Activated naive CD4-positive, alpha-beta T cell treated with Interleukin-2 at 50 U/mL for 16 hours (primary cell): Measurements from ENCODE around the gene ZNF322.

Experiments used
- DNase-seq: peaks from one replicate; pipeline ENCODE4 v3.0.0-alpha.2; 2020

ZNF322 gene

DNA sequence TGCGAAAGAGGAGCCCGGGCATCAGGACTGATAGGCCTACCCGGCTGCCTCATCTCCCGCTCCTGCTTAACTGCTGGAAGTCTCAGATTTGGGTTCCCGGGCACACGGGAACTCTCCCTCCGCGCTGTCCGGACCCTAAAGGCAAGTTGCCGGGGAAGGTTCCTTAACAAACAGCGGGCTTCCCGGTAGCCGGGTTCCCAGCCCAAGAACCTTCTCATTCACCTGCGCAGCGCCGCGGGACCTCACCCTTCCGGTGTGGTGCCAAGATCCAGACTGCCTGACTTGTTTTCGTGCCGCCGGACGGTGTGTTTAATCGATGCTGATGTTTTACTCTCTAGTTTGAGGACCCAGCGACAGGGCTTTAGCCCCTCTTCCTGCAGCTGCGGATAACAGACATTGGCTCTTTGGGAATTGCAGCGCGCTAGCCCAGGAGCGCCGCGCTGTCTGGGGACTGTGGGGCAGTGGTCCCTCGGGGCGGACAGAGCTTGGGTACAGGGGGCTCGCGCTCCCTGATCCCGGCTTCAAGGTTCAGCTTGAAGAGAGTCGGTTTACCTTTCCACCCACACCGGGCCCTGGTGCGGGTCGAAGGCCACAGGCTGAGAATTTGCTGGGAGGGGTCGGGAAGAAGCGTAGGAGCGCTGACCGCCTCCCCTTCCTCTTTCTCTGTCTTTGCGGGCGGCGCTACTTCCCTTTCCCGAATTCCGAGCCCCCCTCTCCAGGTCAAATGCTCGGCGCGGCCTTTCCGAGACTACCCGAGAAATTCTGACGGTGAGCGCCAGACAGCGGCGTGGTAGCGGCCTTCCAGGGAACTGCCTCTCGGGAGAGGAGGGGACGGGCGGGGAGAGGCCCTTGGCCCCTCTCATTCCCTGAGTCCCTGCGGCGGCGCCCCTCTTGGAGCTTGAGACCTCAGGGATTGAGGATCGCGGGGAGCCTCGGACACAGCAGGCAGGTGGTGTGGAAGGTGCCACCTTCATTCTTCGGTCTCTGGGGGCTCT is 45.6 kb downstream of the ZNF322 start:
- no peak for DNase-seq

DNA sequence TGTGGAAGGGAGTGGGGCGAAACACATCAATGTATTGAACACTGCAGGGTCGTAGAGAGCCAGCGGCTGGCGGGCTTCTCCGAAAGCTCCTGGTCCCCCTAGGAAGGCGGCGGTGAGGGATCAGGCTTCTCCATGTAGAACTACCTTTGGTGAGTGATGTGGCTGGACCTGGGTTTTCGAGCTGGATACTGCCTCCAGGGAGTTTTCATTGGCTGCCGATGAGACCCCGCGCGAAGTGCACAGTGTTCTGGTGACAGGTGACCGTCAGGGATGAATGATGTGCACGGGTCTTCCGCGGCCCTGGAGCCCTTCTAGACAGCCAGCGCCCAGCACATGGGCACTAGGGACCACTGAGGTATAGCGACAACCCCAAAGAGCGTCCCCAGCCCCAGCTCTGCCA is 46.3 kb downstream of the ZNF322 start:
- no peak for DNase-seq

DNA sequence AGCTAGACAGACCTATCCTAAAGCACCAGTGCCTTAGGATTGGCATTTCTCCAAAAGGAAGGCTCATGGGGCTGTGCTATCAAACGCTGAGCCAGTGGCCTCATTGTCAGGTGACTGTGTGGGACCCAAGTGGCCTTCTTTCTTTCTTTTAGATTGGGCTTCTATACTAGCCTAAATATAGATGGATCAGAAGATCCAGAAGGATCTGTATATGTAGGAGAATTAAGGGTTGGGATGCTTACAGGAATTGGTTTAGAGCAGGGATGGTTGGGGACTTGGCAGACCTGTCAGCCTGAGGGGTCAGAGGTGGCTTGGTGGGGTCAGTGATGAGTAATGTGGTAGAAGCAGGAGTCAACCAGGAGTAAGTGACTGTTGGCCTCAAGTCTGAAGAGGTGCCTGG is 47.9 kb downstream of the ZNF322 start:
- no peak for DNase-seq

DNA sequence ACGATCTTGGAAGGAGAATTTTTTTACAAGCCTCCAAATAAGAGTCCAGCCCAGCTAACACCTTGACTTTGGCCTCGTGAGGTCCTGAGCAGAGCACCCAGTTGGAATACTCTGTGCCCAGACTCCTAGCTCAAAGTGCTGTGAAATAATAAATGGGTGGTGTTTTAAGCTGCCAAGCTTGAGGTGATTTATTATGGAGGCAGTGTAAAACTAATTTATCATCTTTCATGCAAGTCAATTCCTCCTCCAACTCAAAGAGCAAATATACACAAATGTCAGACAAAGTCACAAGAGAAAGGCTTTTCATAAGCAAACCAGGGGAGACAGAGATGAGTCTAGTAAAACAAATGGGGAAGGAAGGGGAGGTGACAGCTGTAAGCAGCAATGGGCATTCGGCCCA is 50.1 kb downstream of the ZNF322 start:
- no peak for DNase-seq

DNA sequence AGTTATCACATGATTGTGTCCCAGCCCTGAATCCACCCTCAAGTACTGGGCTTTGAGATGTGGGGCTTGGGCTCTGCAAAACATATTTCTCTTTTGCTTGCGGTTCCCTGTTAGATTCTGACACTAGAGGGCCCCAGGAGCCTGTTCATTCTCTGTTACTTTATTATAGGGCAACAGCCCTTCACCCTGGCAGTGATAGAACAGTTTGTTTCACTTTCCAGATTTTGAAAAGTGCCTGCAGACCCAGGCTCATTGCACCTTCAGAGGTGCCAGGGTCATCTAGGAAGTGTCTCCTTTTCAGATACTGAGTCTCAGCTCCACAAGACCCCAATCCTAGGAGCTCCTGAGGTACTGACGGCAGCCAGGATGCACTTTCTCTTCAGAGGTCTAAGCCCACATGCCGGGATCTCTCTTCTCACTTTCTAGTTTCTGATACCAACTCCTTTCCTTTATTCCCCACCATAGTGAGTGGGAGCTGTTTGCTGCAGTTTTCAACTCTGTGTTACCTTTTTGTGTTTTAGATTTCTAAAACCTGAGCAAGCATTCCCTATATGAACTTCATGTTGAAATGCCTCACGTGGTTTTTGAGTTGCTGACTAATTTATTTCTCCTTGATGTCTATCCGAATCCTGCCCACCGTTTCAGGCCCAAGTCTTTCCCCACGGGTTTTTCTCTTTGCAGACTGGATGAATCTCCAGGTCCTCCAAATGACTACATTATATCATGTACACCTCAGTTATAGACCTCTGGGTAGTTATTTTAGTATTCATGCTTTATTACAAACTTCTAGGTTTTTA is 51.9 kb downstream of the ZNF322 start:
- DNase-seq: peak; percentile 56

DNA sequence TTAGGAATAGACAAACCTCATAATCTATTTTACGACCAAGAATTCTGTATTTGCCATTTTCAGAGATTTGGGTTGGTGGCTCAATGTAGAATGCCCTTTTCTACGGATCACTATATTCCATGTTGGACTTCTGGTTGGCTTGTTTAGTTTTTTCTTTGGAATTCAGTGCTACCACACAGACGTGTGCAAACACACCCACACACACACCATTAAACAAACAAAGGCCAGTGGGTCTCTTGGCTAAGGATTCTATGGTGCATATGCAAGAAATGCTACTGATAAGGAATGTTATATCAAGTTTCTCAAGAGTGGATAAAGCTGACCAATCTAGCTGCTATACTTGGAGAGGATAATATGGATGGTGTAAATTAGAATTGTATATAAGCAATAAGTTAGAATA is 54.7 kb downstream of the ZNF322 start:
- DNase-seq: no peak

DNA sequence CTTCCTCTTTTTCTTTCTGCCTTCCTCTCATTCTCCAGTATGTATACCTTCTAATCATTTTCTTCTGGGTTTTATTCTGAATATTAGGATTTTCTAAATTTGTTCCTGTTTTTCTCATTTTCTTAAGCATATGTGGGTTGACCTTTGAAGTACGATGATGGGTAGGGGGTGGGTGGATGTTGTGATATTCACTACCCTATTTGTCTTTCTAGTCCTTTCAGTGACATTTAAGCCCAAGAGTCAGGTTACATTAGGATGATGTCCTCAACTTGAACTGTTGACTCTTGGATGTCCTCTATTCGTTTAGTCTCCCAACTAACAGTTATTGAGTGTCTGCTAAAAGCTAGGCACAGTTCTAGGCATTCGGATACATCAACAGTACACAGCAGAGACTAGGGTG is 55.5 kb downstream of the ZNF322 start:
- no peak for DNase-seq

DNA sequence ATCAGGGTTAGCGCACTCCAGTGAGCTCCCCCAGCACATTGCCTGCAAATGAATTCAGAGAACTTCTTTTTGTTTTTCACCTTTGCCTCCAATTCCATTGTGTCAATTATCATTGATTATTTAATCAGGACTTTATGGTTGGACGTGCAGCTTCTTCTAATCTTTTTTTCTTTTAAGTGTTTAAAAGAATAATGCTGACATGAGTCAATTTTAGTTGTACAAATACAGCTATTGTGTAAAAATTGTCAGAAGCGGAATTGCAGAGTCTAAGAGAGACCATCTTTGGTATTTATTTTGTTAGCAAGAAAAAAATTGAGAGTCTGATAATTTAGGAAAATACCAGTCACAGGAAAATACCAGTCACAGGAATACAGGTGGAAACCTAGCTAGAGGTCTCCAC is 57.3 kb downstream of the ZNF322 start:
- DNase-seq: no peak

DNA sequence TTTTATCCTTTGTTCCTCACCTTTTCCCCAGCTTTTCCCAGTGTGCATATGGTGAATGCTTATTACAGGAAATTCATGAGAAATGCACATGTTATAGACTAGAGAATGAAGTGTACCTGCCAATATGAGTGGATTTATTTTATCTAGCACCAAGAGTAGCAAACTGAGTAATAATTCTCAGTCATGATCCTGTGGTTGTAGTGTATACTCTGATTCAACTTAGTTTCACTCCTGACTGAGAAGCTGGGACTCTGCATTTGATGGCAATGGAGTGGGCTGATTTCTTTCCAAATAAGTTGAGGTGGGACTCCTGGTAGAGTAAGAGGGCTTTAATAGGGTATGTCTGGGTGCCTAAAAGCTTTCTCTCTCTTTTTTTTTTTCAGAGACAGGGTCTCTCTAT is 58.8 kb downstream of the ZNF322 start:
- no peak for DNase-seq

DNA sequence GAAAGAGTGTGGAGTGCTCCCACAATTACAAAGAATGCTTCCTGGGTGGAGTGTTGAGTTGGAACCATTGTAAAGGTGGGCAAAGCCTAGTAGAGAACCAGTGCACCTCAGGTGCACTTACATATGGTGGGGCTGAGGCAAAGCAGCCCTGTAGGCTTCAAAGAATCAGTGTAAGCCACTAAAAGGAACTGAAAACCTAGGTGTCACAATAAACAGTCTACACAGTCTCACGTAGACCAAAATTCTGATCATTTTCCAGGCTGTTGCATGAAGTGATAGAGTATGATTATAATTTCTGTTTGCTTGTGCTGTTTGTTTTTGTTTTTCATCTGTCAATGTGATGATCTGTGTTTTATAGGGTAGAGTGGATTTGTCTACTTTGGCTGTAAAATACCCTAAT is 60.0 kb downstream of the ZNF322 start:
- DNase-seq: no peak

DNA sequence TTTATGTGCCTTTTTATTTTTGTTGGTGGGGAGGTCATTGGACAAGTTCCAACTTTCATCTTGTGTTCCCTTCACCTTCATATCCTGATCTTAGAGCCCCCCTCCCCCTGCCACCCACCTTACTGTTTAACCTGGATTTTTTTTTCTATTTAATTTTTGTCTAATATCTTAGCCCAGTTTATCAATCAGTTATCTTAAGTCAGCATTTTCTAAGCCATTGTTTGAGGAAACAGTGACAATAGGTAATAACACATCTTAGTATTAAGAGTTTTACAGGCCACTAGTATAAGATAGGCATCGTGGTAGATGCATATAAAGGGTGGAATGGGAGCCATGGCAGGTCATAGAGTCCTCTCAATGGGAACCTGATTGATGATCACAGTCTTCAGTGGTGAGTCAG is 60.4 kb downstream of the ZNF322 start:
- DNase-seq: no peak

DNA sequence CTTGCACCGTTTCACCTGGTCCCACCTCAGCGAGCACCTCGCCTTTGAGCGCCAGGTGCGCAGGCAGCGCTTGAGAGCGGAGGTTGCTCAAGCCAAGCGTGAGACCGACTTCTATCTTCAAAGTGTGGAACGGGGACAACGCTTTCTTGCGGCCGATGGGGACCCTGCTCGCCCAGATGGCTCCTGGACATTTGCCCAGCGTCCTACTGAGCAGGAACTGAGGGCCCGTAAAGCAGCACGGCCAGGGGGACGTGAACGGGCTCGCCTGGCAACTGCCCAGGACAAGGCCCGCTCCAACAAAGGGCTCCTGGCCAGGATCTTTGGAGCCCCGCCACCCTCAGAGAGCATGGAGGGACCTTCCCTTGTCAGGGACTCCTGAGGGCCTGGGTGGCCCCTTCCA is 61.3 kb downstream of the ZNF322 start:
- no peak for DNase-seq

DNA sequence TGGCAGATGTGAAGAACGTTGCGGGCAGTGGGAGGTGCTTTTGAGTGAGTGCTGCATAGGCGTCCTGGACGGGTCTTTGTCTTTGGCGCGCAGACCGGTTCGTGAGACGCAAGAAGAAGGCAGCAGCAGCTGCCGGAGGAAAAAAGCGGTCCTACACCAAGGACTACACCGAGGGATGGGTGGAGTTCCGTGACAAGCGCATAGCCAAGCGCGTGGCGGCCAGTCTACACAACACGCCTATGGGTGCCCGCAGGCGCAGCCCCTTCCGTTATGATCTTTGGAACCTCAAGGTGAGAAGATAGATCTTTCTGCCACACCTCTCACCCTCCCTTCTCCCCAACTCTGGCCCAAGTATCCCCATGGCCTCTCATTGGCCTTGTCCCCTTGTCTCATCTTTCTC is 61.7 kb downstream of the ZNF322 start:
- DNase-seq: no peak

DNA sequence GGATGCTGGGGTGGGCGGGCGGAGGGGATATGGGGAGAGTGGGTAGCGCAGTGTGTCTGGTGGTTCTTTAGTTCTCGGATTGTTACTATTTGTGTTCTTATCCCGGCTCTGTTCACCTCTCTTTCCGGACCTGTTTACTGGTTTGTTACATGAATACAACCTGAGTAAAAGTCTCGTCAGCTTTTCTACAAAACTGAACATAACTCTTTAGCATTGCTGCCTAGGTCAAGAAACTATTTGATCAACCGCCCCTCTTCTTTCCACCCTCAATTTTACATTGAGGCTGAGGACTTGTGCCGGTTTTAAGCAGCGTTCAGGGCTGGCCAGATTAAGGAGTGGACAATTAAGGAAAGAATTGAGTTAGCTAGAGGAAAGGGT is 62.2 kb downstream of the ZNF322 start:
- DNase-seq: no peak

DNA sequence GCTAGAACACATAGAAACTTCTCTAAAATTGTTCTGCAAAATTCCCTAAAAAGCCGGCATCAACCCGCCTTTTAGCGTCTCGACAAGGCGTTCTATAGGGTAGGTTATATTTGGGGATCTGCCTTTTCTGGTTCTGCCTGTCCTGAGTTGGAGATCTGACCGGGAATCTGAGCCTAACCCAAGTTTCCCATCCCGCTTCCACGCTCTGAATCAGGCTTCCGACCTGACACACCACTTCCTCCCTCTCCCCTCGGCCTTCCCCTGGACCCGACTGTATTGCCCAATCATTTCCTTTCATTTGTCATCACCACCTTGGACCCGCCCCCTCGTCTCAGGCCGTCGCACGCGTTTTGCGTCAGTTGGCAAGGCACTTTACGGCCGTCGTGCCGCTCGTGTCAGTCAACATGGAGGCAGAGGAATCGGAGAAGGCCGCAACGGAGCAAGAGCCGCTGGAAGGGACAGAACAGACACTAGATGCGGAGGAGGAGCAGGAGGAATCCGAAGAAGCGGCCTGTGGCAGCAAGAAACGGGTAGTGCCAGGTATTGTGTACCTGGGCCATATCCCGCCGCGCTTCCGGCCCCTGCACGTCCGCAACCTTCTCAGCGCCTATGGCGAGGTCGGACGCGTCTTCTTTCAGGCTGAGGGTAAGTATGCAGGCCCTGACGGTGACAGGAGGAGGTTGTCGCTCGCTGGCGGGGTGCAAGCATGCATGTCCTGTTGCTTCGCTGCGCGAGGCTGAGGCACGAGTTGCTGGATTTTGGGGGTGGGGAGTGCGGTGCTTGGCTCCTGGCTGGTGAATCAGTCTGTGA is 62.8 kb downstream of the ZNF322 start, which contains the start of gene ABT1:
ABT1 (plus strand) TSS at position 375 of the 810 bp plus-strand sequence; CDS start at position 405, 30 bp downstream.
- peak; percentile 98 for DNase-seq

DNA sequence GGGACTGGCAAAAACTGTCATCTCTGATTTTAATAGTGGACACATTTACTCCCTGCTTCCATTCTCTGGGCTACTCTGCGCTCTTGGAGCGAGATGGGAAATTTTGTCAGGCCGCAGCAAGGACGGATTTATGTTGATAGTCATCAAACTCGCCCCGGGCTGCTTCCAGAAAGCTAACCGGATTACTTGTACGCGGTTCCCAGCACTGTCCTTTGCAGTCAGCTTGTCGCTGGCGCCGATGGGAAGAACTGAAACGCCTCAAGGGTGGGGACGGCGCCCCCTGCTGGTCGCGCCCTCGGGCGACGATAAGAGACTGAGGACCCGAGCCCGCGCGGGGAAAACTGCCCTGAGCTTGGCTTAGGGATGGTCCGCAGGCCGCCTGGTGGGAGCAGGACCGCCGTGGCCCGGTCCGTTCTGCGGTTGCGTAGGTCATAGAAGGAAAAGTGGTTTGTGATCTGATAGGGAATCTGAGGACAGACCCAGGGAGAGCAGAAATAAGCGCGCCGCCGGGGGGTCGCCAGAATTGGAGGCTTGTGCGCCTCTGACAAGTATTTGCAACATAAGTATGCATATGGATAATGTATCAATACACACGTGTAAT is 63.8 kb downstream of the ZNF322 start:
- peak; percentile 88 for DNase-seq

DNA sequence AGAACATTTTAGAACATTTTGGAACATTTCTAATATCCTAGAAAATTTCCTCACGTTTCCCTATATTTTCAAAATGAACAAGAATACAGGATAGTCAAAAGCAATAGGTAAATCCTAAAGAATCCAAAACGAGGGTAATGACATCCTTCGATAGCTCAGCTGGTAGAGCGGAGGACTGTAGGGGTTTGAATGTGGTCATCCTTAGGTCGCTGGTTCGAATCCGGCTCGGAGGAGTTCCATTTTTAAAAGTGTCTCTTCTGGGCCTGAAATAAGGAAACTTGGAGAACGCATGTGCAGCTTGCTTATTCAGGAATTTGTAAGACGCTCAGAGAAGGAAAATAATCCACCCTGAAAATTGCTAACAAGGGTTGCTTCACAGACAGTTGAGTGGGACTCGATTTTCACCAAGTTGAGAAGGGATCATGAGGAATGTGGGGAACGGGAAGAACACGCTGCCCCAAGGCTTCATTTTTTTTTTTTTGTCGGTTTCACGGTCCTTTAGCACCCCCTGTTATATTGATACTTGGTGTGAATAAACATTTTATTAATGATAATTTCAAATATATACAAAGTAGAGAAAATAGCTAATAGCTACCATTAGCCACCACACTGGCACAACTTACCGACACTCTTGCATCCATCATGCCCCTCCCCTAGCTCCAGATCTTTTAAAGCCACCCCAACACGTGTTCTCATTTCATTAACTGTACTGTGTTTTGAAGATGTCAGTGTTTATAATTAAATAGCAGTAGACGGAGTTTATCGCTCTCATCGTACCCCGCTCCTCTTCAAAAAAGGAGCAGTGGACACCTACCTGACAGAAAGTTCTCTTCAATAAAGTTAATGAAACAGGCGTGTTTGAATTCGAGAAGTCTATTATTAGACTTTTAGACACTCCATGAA is 64.6 kb downstream of the ZNF322 start:
- DNase-seq: peak; percentile 44

DNA sequence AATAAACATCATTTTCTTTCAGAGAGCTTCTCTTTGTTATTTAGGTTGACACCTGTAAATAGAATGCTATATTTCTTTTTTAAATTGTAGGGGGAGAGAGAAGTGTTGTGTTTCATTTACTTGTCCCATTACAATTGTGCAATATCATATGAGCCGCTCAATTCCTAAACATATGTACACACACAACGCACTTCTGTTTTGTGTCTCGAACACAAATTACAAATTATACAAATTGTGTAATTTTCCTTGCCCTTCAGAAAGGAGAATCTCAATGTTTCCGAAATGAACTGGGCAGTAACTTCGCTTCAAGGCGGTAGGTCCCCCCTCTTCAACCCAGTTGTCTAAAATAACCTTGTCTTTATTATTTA is 65.4 kb downstream of the ZNF322 start:
- no peak for DNase-seq

DNA sequence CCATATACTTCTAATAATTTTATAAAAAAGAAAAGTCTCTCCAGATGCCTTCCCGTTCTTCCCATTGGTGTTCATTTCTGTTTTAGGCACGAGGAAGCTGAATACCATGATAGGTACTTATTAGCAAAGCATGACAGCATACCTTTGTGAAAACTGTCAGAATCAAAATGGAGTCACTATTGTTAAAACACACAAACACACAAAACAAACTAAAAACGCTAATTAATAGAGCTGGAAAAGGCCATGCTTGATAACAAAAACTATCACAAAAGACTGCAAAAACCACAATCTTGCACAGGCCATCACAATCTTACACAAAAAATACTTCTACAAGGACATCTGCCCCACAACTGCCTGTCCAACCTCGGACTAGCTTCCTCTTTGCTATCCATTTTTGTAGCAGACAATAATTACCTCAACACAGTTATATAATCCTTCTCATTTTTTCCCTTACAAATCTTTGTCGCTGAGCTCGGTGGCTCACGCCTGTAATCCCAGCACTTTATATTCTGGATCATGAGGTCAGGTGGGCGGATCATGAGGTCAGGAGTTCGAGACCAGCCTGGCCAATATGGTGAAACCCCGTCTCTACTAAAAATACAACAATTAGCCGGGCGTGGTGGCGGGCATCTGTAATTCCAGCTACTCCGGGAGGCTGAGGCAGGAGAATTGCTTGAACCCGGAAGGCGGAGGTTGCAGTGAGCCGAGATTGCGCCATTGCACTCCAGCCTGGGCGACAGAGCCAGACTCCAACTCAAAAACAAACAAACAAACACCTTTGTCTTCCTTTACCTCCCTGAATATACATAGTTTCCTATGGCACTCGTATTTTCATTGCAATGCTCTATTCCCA is 66.0 kb downstream of the ZNF322 start:
- DNase-seq: no peak

DNA sequence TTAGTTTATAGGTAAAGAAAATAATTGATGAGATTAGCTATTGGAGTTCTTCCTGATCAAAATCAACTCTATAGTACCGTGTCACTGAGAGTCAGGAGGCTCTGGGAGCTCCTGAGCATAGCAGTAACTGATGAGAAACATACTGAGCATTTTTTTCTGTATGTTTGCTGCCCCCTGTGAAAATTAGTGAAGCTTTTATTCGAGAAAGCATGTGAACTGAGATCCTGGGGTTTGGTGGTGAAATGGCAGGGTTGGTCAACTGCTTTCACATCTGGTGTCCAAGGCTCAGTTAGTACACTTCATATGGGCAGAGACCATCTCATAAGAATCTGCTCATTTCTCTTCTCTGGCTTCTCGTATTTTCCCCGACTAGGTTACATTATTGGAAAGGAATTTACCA is 66.9 kb downstream of the ZNF322 start:
- no peak for DNase-seq

DNA sequence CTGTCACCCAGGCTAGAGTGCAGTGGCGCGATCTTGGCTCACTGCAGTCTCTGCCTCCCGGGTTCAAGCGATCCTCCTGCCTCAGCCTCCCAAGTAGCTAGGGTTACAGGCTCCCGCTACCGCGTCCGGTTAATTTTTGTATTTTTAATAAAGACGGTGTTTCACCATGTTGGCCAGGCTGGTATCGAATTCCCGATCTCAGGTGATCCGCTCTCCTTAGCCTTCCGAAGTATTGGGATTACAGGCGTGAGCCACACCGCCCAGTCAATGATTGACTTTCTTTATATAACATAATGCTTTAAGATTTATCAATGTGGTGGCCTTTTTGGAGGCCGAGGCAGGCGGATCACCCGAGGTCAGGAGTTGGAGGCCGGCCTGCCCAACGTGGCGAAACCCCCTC is 70.6 kb downstream of the ZNF322 start:
- no peak for DNase-seq
